ENCODE measurements around the gene NIBAN1. TPM values are rescaled to one million over a fixed set of nuclear protein-coding genes. Genes with fewer than 3 reads are reported as not detected.

NIBAN1 gene
- total and polyA plus RNA-seq, 9 of the 15 experiments (the other 6 are each of a cell fraction or from before 2014, with no cell fraction given), result 1.5 to 26.6 (median 16.2) TPM

DNA sequence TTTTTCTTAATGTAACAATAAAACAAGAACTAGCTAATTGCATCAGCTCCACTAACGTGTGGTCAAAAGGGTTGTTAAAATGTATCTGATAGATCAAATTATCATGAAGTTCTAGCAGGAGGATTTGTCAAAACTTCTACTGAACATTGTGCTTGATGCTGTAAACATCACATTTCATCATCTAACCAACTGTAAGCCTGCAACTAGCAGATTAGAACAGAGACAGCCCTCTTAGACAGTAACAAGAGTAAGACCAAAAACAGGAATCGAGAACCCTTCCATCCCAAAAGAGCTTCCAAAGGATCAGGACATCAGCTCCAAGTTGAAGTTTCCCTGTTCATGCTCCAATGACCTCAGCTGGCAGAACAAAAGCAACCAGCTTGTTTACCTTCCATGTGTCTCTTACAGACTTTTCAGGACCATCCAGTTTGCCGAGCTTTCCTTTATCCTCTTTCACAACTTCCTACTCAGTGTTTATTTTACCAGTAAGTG lies 44.6 kb downstream of the NIBAN1 start (continued):
- TF ChIP-seq CREB1 (IDR thresholded peaks at IDR 0.05) (no peak), CREB1 (CRISPR knock-in tag; IDR thresholded peaks at IDR 0.05) (no peak), TRIM28 (IDR thresholded peaks at IDR 0.05) (no peak; the same call in 1 of the 2 replicates), ATF7 (IDR thresholded peaks at IDR 0.05) (peak; percentile 49; the same call in 1 of the 2 replicates), ZNF830 (CRISPR knock-in tag; IDR thresholded peaks at IDR 0.05) (no peak), MYC (IDR thresholded peaks at IDR 0.05; ENCODE audit: low read depth, low read length) (peak; percentile 62), MYC (CRISPR knock-in tag; IDR thresholded peaks at IDR 0.05; ENCODE audit: borderline replicate concordance, low read depth) (no peak), NCOA2 (IDR thresholded peaks at IDR 0.05; ENCODE audit: partially characterized antibody in 2 of 2) (no peak), ZNF695 (CRISPR knock-in tag; IDR thresholded peaks at IDR 0.05) (no peak), BCL6 (CRISPR knock-in tag; IDR thresholded peaks at IDR 0.05) (no peak), ATF1 (CRISPR knock-in tag; IDR thresholded peaks at IDR 0.05) (no peak), ATF1 (tag; IDR thresholded peaks at IDR 0.05) (no peak), ARNT (IDR thresholded peaks at IDR 0.05) (no peak; a peak in 1 of 4 replicates), BMI1 (IDR thresholded peaks at IDR 0.05; ENCODE audit: low read length) (no peak), ATF4 (CRISPR knock-in tag; IDR thresholded peaks at IDR 0.05) (peak; percentile 83), ELF1 (tag; IDR thresholded peaks at IDR 0.05) (no peak), KAT2B (IDR thresholded peaks at IDR 0.05; ENCODE audit: low read depth, low read length) (no peak), TGIF2 (CRISPR knock-in tag; IDR thresholded peaks at IDR 0.05) (no peak), TBL1XR1 (IDR thresholded peaks at IDR 0.05; ENCODE audit: low read length in 2 of 2) (peak in 1 of 2 experiments; percentile 24; a peak in 1 of 4 replicates)
- TF ChIP-seq, protein P1, sequence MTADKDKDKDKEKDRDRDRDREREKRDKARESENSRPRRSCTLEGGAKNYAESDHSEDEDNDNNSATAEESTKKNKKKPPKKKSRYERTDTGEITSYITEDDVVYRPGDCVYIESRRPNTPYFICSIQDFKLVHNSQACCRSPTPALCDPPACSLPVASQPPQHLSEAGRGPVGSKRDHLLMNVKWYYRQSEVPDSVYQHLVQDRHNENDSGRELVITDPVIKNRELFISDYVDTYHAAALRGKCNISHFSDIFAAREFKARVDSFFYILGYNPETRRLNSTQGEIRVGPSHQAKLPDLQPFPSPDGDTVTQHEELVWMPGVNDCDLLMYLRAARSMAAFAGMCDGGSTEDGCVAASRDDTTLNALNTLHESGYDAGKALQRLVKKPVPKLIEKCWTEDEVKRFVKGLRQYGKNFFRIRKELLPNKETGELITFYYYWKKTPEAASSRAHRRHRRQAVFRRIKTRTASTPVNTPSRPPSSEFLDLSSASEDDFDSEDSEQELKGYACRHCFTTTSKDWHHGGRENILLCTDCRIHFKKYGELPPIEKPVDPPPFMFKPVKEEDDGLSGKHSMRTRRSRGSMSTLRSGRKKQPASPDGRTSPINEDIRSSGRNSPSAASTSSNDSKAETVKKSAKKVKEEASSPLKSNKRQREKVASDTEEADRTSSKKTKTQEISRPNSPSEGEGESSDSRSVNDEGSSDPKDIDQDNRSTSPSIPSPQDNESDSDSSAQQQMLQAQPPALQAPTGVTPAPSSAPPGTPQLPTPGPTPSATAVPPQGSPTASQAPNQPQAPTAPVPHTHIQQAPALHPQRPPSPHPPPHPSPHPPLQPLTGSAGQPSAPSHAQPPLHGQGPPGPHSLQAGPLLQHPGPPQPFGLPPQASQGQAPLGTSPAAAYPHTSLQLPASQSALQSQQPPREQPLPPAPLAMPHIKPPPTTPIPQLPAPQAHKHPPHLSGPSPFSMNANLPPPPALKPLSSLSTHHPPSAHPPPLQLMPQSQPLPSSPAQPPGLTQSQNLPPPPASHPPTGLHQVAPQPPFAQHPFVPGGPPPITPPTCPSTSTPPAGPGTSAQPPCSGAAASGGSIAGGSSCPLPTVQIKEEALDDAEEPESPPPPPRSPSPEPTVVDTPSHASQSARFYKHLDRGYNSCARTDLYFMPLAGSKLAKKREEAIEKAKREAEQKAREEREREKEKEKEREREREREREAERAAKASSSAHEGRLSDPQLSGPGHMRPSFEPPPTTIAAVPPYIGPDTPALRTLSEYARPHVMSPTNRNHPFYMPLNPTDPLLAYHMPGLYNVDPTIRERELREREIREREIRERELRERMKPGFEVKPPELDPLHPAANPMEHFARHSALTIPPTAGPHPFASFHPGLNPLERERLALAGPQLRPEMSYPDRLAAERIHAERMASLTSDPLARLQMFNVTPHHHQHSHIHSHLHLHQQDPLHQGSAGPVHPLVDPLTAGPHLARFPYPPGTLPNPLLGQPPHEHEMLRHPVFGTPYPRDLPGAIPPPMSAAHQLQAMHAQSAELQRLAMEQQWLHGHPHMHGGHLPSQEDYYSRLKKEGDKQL (CRISPR knock-in tag; IDR thresholded peaks at IDR 0.05; ENCODE audit: borderline replicate concordance), result no peak
- TF ChIP-seq, protein P2, sequence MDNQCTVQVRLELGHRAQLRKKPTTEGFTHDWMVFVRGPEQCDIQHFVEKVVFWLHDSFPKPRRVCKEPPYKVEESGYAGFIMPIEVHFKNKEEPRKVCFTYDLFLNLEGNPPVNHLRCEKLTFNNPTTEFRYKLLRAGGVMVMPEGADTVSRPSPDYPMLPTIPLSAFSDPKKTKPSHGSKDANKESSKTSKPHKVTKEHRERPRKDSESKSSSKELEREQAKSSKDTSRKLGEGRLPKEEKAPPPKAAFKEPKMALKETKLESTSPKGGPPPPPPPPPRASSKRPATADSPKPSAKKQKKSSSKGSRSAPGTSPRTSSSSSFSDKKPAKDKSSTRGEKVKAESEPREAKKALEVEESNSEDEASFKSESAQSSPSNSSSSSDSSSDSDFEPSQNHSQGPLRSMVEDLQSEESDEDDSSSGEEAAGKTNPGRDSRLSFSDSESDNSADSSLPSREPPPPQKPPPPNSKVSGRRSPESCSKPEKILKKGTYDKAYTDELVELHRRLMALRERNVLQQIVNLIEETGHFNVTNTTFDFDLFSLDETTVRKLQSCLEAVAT (IDR thresholded peaks at IDR 0.05), result no peak

All from K562 (cell line).